ENCODE data around the gene NANOS2. TPM values are rescaled to one million over a fixed set of nuclear protein-coding genes. Genes with fewer than 3 reads are reported as not detected.

The NANOS2 gene
- total RNA-seq, 1 experiment from 2014 or later: not detected

DNA sequence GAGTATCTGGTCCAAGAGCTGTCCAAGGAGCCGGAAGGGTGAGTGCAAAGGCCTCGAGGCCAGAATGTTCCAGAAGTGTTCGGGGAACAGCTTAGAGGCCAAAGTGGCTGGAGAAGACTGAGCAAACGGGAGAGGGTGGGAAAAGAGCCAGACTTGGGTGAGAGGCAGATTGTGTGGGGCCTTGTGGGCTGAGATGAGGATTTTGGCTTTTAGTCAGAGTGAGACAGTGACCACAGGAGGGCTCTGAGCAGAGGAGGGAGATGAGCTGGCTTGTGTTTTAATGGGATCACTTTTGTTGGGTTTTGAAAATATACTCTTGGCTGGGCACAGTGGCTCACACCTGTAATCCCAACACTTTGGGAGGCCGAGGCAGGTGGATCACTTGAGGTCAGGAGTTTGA is 5.6 kb downstream of the NANOS2 start:
- ChIA-PET CTCF (no interaction called here), POLR2A (ENCODE audit: low non-redundant PET) (no interaction called here)
- DNase-seq (ENCODE audit: low spot score): no peak

DNA sequence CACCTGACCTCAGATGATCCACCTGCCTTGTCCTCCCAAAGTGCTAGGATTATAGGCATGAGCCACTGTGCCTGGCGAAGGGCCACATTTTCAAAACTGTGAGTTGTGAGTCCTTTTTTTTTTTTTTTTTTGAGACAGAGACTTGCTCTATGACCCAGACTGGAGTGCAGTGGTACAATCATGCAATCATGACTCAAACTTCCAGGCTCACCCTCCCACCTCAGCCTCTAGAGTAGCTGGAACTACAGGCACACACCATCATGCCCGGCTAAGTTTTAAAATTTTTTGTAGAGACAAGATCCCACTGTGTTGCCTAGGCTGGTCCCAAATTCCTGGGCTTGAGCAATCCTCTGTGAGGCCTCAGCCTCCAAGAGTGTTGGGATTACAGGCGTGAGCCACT is 8.4 kb downstream of the NANOS2 start:
- H3K4me1 ChIP-seq (ENCODE audit: insufficient read depth, low read length, poor library complexity, severe bottlenecking): peaks cover 1% of the 10 kb centered on the region
- BruUV-seq (replicated peaks): no TSS peak
- H3K36me3 ChIP-seq (ENCODE audit: insufficient read depth, low read length, poor library complexity, severe bottlenecking): no peaks in the 10 kb centered on the region
- H3K4me3 ChIP-seq (ENCODE audit: low read depth, low read length, poor library complexity, severe bottlenecking): no peak overlapping the region
- no peaks in the 10 kb centered on the region for H3K9me3 ChIP-seq (ENCODE audit: low read depth, low read length, poor library complexity, severe bottlenecking)
- ChIA-PET POLR2A (ENCODE audit: low non-redundant PET) (no interaction called here), CTCF (no interaction called here)
- H3K27ac ChIP-seq (ENCODE audit: low read depth, low read length, poor library complexity, severe bottlenecking): no peak overlapping the region
- TF ChIP-seq EZH2 (IDR thresholded peaks at IDR 0.05; ENCODE audit: borderline replicate concordance, low read depth, low read length, poor library complexity, severe bottlenecking): no peak
- TF ChIP-seq, protein P1, sequence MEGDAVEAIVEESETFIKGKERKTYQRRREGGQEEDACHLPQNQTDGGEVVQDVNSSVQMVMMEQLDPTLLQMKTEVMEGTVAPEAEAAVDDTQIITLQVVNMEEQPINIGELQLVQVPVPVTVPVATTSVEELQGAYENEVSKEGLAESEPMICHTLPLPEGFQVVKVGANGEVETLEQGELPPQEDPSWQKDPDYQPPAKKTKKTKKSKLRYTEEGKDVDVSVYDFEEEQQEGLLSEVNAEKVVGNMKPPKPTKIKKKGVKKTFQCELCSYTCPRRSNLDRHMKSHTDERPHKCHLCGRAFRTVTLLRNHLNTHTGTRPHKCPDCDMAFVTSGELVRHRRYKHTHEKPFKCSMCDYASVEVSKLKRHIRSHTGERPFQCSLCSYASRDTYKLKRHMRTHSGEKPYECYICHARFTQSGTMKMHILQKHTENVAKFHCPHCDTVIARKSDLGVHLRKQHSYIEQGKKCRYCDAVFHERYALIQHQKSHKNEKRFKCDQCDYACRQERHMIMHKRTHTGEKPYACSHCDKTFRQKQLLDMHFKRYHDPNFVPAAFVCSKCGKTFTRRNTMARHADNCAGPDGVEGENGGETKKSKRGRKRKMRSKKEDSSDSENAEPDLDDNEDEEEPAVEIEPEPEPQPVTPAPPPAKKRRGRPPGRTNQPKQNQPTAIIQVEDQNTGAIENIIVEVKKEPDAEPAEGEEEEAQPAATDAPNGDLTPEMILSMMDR (conservative IDR thresholded peaks at IDR 0.05; ENCODE audit: low read depth, low read length): no peak
- intact Hi-C loops (cut with micrococcal nuclease; ENCODE audit: unreplicated experiment): no loop called here
- no peaks in the 10 kb centered on the region for H3K27me3 ChIP-seq (replicated peaks; ENCODE audit: insufficient read depth, low read depth, low read length, poor library complexity)
- no peak for DNase-seq (ENCODE audit: low spot score)

More for the DNA sequence above, 5.6 kb downstream of the NANOS2 start:
- H3K27ac ChIP-seq (ENCODE audit: low read depth, low read length, poor library complexity, severe bottlenecking): no peak overlapping the region
- H3K9me3 ChIP-seq (ENCODE audit: low read depth, low read length, poor library complexity, severe bottlenecking): no peaks in the 10 kb centered on the region
- intact Hi-C loops (cut with micrococcal nuclease; ENCODE audit: unreplicated experiment): no loop called here
- H3K4me1 ChIP-seq (ENCODE audit: insufficient read depth, low read length, poor library complexity, severe bottlenecking): no peaks in the 10 kb centered on the region
- no peaks in the 10 kb centered on the region for H3K36me3 ChIP-seq (ENCODE audit: insufficient read depth, low read length, poor library complexity, severe bottlenecking)
- no TSS peak for BruUV-seq (replicated peaks)
- H3K4me3 ChIP-seq (ENCODE audit: low read depth, low read length, poor library complexity, severe bottlenecking): no peak overlapping the region
- H3K27me3 ChIP-seq (replicated peaks; ENCODE audit: insufficient read depth, low read depth, low read length, poor library complexity): no peaks in the 10 kb centered on the region
- TF ChIP-seq, protein P1 (conservative IDR thresholded peaks at IDR 0.05; ENCODE audit: low read depth, low read length): no peak
- no peak for TF ChIP-seq EZH2 (IDR thresholded peaks at IDR 0.05; ENCODE audit: borderline replicate concordance, low read depth, low read length, poor library complexity, severe bottlenecking)

GRCh38 chr19:45905011-45905410 is 9.6 kb downstream of the NANOS2 start:
- intact Hi-C loops (cut with micrococcal nuclease; ENCODE audit: unreplicated experiment): no loop called here
- ChIA-PET POLR2A (ENCODE audit: low non-redundant PET) (no interaction called here), CTCF (interaction anchor here (0.7 kb wide), 1 partner anchor 420 kb away, joined by 8 read pairs; no protein-coding TSS in a partner anchor)
- no peaks in the 10 kb centered on the region for H3K36me3 ChIP-seq (ENCODE audit: insufficient read depth, low read length, poor library complexity, severe bottlenecking)
- H3K9me3 ChIP-seq (ENCODE audit: low read depth, low read length, poor library complexity, severe bottlenecking): no peaks in the 10 kb centered on the region
- no peak overlapping the region for H3K27ac ChIP-seq (ENCODE audit: low read depth, low read length, poor library complexity, severe bottlenecking)
- peaks cover 3% of the 10 kb centered on the region for H3K4me1 ChIP-seq (ENCODE audit: insufficient read depth, low read length, poor library complexity, severe bottlenecking)
- no TSS peak for BruUV-seq (replicated peaks)
- TF ChIP-seq, protein P1 (conservative IDR thresholded peaks at IDR 0.05; ENCODE audit: low read depth, low read length): no peak
- TF ChIP-seq EZH2 (IDR thresholded peaks at IDR 0.05; ENCODE audit: borderline replicate concordance, low read depth, low read length, poor library complexity, severe bottlenecking): no peak
- no peak for DNase-seq (ENCODE audit: low spot score)
- H3K4me3 ChIP-seq (ENCODE audit: low read depth, low read length, poor library complexity, severe bottlenecking): no peak overlapping the region
- no peaks in the 10 kb centered on the region for H3K27me3 ChIP-seq (replicated peaks; ENCODE audit: insufficient read depth, low read depth, low read length, poor library complexity)

Data from A673 (cell line).